NCI-H748 (cell line): ENCODE results near the gene RASGEF1C.

Experiments used
- DNase-seq: peaks from one replicate; lab custom pipeline; 2025; ENCODE audit not compliant: unreplicated experiment; lab: John Stamatoyannopoulos, UW

Gene RASGEF1C

GRCh38 chr5:180187767-180188166, 21.2 kb downstream of the RASGEF1C start:
- no peak for DNase-seq

- DNase-seq: no peak
Measured at GRCh38 chr5:180180846-180181245, 28.2 kb downstream of the RASGEF1C start.

- no peak for DNase-seq
Measured at GRCh38 chr5:180180421-180180820, 28.6 kb downstream of the RASGEF1C start.

GRCh38 chr5:180179442-180180420, 29.3 kb downstream of the RASGEF1C start:
- DNase-seq: no peak

- DNase-seq: no peak
Measured at GRCh38 chr5:180178531-180179441, 30.2 kb downstream of the RASGEF1C start.

GRCh38 chr5:180176191-180176590, 32.8 kb downstream of the RASGEF1C start:
- no peak for DNase-seq

GRCh38 chr5:180175015-180175431, 34.0 kb downstream of the RASGEF1C start:
- no peak for DNase-seq

GRCh38 chr5:180174587-180174972, 34.4 kb downstream of the RASGEF1C start:
- DNase-seq: no peak

GRCh38 chr5:180173875-180174586, 35.0 kb downstream of the RASGEF1C start:
- DNase-seq: no peak

- no peak for DNase-seq
Measured at GRCh38 chr5:180173198-180173544, 35.8 kb downstream of the RASGEF1C start.

- DNase-seq: peak; percentile 46
Measured at GRCh38 chr5:180172447-180173197, 36.4 kb downstream of the RASGEF1C start.

- DNase-seq: no peak
Measured at GRCh38 chr5:180171568-180172094, 37.4 kb downstream of the RASGEF1C start.

GRCh38 chr5:180170810-180171567, 38.0 kb downstream of the RASGEF1C start:
- DNase-seq: no peak

- DNase-seq: no peak
Measured at GRCh38 chr5:180170106-180170809, 38.8 kb downstream of the RASGEF1C start.

GRCh38 chr5:180169248-180170105, 39.5 kb downstream of the RASGEF1C start:
- no peak for DNase-seq

- no peak for DNase-seq
Measured at GRCh38 chr5:180168758-180169157, 40.3 kb downstream of the RASGEF1C start.

GRCh38 chr5:180166176-180166575, 42.8 kb downstream of the RASGEF1C start:
- no peak for DNase-seq

GRCh38 chr5:180162304-180162661, 46.7 kb downstream of the RASGEF1C start:
- DNase-seq: no peak
